GM21381 (cell line): Measurements from ENCODE around the gene EPB41L4B.
"Not testable (repeated sequence)": the region's sequence is repeated elsewhere in the genome, so short reads cannot be mapped to it uniquely, and the experiment has no call there.

Source experiments
- ATAC-seq: cut with Tn5 transposase; IDR thresholded peaks from one replicate; pipeline ENCODE4 v1.9.1; 2021; ENCODE audit warnings: mild to moderate bottlenecking, moderate library complexity; ENCODE audit not compliant: unreplicated experiment

EPB41L4B gene

GRCh38 chr9:109301012-109301411 lies 19.8 kb downstream of the EPB41L4B start:
- no peak for ATAC-seq

GRCh38 chr9:109299891-109300290 lies 21.0 kb downstream of the EPB41L4B start:
- no peak for ATAC-seq

GRCh38 chr9:109297899-109298298 lies 23.0 kb downstream of the EPB41L4B start:
- ATAC-seq, result no peak

GRCh38 chr9:109295221-109296130 lies 25.4 kb downstream of the EPB41L4B start:
- no peak for ATAC-seq

- no peak for ATAC-seq
Observed at GRCh38 chr9:109290385-109290784, 30.5 kb downstream of the EPB41L4B start.

- no peak for ATAC-seq
Observed at GRCh38 chr9:109289931-109290330, 30.9 kb downstream of the EPB41L4B start.

GRCh38 chr9:109289186-109289585 lies 31.7 kb downstream of the EPB41L4B start:
- no peak for ATAC-seq

- ATAC-seq, result no peak
Observed at GRCh38 chr9:109286981-109287380, 33.9 kb downstream of the EPB41L4B start.

- ATAC-seq, result no peak
Observed at GRCh38 chr9:109286571-109286977, 34.3 kb downstream of the EPB41L4B start.

- not testable (repeated sequence) for ATAC-seq
Observed at GRCh38 chr9:109283672-109284071, 37.2 kb downstream of the EPB41L4B start.

- ATAC-seq, result no peak
Observed at GRCh38 chr9:109283012-109283411, 37.8 kb downstream of the EPB41L4B start.

- ATAC-seq, result no peak
Observed at GRCh38 chr9:109282302-109282701, 38.6 kb downstream of the EPB41L4B start.

- no peak for ATAC-seq
Observed at GRCh38 chr9:109281518-109281917, 39.3 kb downstream of the EPB41L4B start.

GRCh38 chr9:109278848-109279247 lies 42.0 kb downstream of the EPB41L4B start:
- ATAC-seq, result no peak

- no peak for ATAC-seq
Observed at GRCh38 chr9:109278216-109278615, 42.6 kb downstream of the EPB41L4B start.

GRCh38 chr9:109277451-109277850 lies 43.4 kb downstream of the EPB41L4B start:
- ATAC-seq, result no peak

- no peak for ATAC-seq
Observed at GRCh38 chr9:109276469-109277440, 44.1 kb downstream of the EPB41L4B start.

- ATAC-seq, result no peak
Observed at GRCh38 chr9:109274884-109275730, 45.8 kb downstream of the EPB41L4B start.

- no peak for ATAC-seq
Observed at GRCh38 chr9:109273869-109274268, 47.0 kb downstream of the EPB41L4B start.

- ATAC-seq, result no peak
Observed at GRCh38 chr9:109272745-109273144, 48.1 kb downstream of the EPB41L4B start.

GRCh38 chr9:109272045-109272444 lies 48.8 kb downstream of the EPB41L4B start:
- no peak for ATAC-seq
